K562 (cell line): ENCODE measurements around the gene LPCAT3. TPM values are rescaled to one million over a fixed set of nuclear protein-coding genes. Genes with fewer than 3 reads are reported as not detected.

Experiments used
- ADNP ChIP-seq: fragments of 200-800 bp; sonication (Bioruptor generic); IDR thresholded peaks from 2 replicates; pipeline ENCODE4 v1.6.1; 2016; ENCODE audit warnings: missing genetic modification characterization, missing compliant biosample characterization
- ATF1 ChIP-seq, 2 experiments: fragments of 450-650 bp in 1 of 2; IDR thresholded peaks; 2 replicates each; pipeline ENCODE4 v1.6.1; 2016; ENCODE audit warnings: missing compliant biosample characterization in 1 of 2, missing genetic modification characterization in 1 of 2
- CCNT2 ChIP-seq: IDR thresholded peaks from 2 replicates; pipeline ENCODE4 v1.6.1; 2011; ENCODE audit warnings: borderline replicate concordance, low read depth, mild to moderate bottlenecking, moderate library complexity, mixed read lengths, low read length; ENCODE audit not compliant: insufficient read length; ENCODE audit errors: extremely low read depth
- CEBPB ChIP-seq: fragments of 450-650 bp; IDR thresholded peaks from 2 replicates; pipeline ENCODE4 v1.6.1; 2016; ENCODE audit warnings: missing genetic modification characterization, missing compliant biosample characterization
- CTCFL ChIP-seq: IDR thresholded peaks from 2 replicates; pipeline ENCODE4 v1.6.1; 2011; ENCODE audit warnings: borderline replicate concordance, low read depth, mild to moderate bottlenecking, moderate library complexity, low read length; ENCODE audit not compliant: insufficient read depth, poor library complexity, severe bottlenecking
- EGR1 ChIP-seq: fragments of 450-650 bp; conservative IDR thresholded peaks from 2 replicates; pipeline ENCODE4 v1.6.1; 2017; ENCODE audit warnings: mild to moderate bottlenecking
- ELF1 ChIP-seq: fragments of 200-800 bp; sonication (Bioruptor generic); IDR thresholded peaks from 2 replicates; pipeline ENCODE4 v1.6.1; 2016; ENCODE audit warnings: missing genetic modification characterization, missing compliant biosample characterization
- EP300 ChIP-seq: IDR thresholded peaks from 2 replicates; pipeline ENCODE4 v1.6.1; 2012; ENCODE audit warnings: low read length, improper control_type of control experiment
- FOS ChIP-seq: IDR thresholded peaks from 3 replicates; pipeline ENCODE4 v1.6.1; 2011; ENCODE audit not compliant: insufficient read length; ENCODE audit errors: extremely low read depth
- GABPB1 ChIP-seq: sonication (generic); formaldehyde crosslinking; IDR thresholded peaks from 2 replicates; pipeline ENCODE4 v1.8.0; 2022; ENCODE audit warnings: mild to moderate bottlenecking, missing genetic modification reagents
- KDM4B ChIP-seq, 2 experiments: fragments of 450-650 bp in 1 of 2; sonication (generic) in 1 of 2; IDR thresholded peaks; 2 replicates each; pipeline ENCODE4 v1.6.1; 2016 to 2017; ENCODE audit warnings: borderline replicate concordance in 2 of 2, antibody characterized with exemption in 1 of 2, low read depth in 1 of 2, mild to moderate bottlenecking in 1 of 2
- PHF8 ChIP-seq: fragments of 200-600 bp; sonication (generic); IDR thresholded peaks from 2 replicates; pipeline ENCODE4 v1.6.1; 2012; ENCODE audit warnings: mixed run types, mild to moderate bottlenecking, inconsistent platforms, low read length, moderate library complexity, borderline replicate concordance
- POLR2A ChIP-seq: fragments of 450-650 bp; conservative IDR thresholded peaks from 2 replicates; pipeline ENCODE4 v1.6.1; 2016
- POLR2AphosphoS5 ChIP-seq: IDR thresholded peaks from 2 replicates; pipeline ENCODE4 v1.6.1; 2011; ENCODE audit warnings: mild to moderate bottlenecking, low read depth, low read length, moderate library complexity; ENCODE audit not compliant: control insufficient read depth, insufficient read depth
- RNF2 ChIP-seq: sonication (generic); IDR thresholded peaks from 2 replicates; pipeline ENCODE4 v1.6.1; 2016
- RUNX1 ChIP-seq: sonication (generic); IDR thresholded peaks from 2 replicates; pipeline ENCODE4 v1.6.1; 2016; ENCODE audit warnings: antibody characterized with exemption, low read depth
- SIN3B ChIP-seq: fragments of 450-650 bp; IDR thresholded peaks from 2 replicates; pipeline ENCODE4 v1.6.1; 2017; ENCODE audit warnings: low read depth, mild to moderate bottlenecking, moderate library complexity
- SMARCB1 ChIP-seq: IDR thresholded peaks from 2 replicates; pipeline ENCODE4 v1.6.1; 2011; ENCODE audit warnings: improper control_type of control experiment, low read depth; ENCODE audit not compliant: insufficient read length
- TCF3 ChIP-seq: sonication (generic); formaldehyde crosslinking; IDR thresholded peaks from 2 replicates; pipeline ENCODE4 v1.4.0; 2020; ENCODE audit warnings: mild to moderate bottlenecking, missing genetic modification reagents
- TCF7L2 ChIP-seq: fragments of 150-350 bp; IDR thresholded peaks from 2 replicates; pipeline ENCODE4 v1.6.1; 2016; ENCODE audit warnings: low read depth, mild to moderate bottlenecking, low read length, moderate library complexity
- VEZF1 ChIP-seq: fragments of 200-800 bp; sonication (Bioruptor generic); IDR thresholded peaks from 2 replicates; pipeline ENCODE4 v1.6.1; 2017; ENCODE audit warnings: missing genetic modification characterization, missing compliant biosample characterization
- ZNF134 ChIP-seq: fragments of 250-450 bp; sonication (Bioruptor Pico); conservative IDR thresholded peaks from 2 replicates; pipeline ENCODE4 v1.4.0; 2020
- ZNF280A ChIP-seq: fragments of 450-650 bp; IDR thresholded peaks from 2 replicates; pipeline ENCODE4 v1.6.1; 2018; ENCODE audit warnings: mild to moderate bottlenecking, low read depth; ENCODE audit not compliant: partially characterized antibody
- ZNF384 ChIP-seq: IDR thresholded peaks from 2 replicates; pipeline ENCODE4 v1.6.1; 2012; ENCODE audit warnings: low read depth, low read length, improper control_type of control experiment
- polyA plus RNA-seq, 8 experiments: library from polyadenylated mRNA; depleted of rRNA in 4 of 8; stranded (reverse) in 5 of 8; unstranded in 3 of 8; fragments of >200 nt; fragmentation: Nextera tagmentation in 2 of 8; fragmentation: Illumina TruSeq in 1 of 8; extraction: Ambion mirVana in 2 of 8; extraction: Trizol in 1 of 8; gene quantifications; 2 replicates each; pipeline versions ENCODE4 v1.2.1 to v1.2.3, GENCODE V29; 2011 to 2014; ENCODE audit warnings: inconsistent platforms in 1 of 8, missing spikeins in 1 of 8
- total RNA-seq, 7 experiments: library from RNA; depleted of rRNA in 6 of 7; stranded (reverse); fragments of >200 nt in 6 of 7; fragmentation: Illumina TruSeq in 2 of 7; extraction: Trizol in 2 of 7; gene quantifications; 2 replicates each; pipeline versions ENCODE4 v1.2.1 to v1.2.3, GENCODE V29; 2011 to 2021; ENCODE audit warnings: low replicate concordance in 1 of 7

LPCAT3 gene
- total and polyA plus RNA-seq, 9 of the 15 experiments (the other 6 are each of a cell fraction or from before 2014, with no cell fraction given): 4.9 to 52.5 (median 25.3) TPM

GRCh38 chr12:7018350-7019042 is at the start of gene LPCAT3 (continued):
- TF ChIP-seq CTCFL (peak; percentile 62), RNF2 (peak; percentile 18; the same call in 1 of the 2 replicates), CEBPB (tag) (no peak), PHF8 (peak; percentile 55; the same call in 1 of the 2 replicates), ADNP (tag) (no peak), ZNF384 (0 out of 2 replicates have a peak, but pooled peaks have one; percentile 3), CCNT2 (peak; percentile 92), GABPB1 (peak; percentile 34; the same call in 1 of the 2 replicates), POLR2A (peak; percentile 66), TCF7L2 (no peak), ZNF134 (CRISPR knock-in tag) (no peak), ELF1 (peak; percentile 44), FOS (no peak), ATF1 (CRISPR knock-in tag; IDR thresholded peaks at IDR 0.05) (no peak), ATF1 (tag; IDR thresholded peaks at IDR 0.05) (peak; percentile 65), TCF3 (CRISPR knock-in tag) (0 out of 2 replicates have a peak, but pooled peaks have one; percentile 14), SMARCB1 (no peak), VEZF1 (peak; percentile 99), RUNX1 (0 out of 2 replicates have a peak, but pooled peaks have one; percentile 36), KDM4B (IDR thresholded peaks at IDR 0.05; ENCODE audit: borderline replicate concordance in 2 of 2, low read depth in 1 of 2) (0 out of 4 replicates have a peak, but pooled peaks of 1 of the 2 experiments have one; percentile 68), ZNF280A (no peak), SIN3B (no peak), EGR1 (peak; percentile 41), POLR2AphosphoS5 (0 out of 2 replicates have a peak, but pooled peaks have one; percentile 16), EP300 (peak; percentile 41)
